HepG2 (cell line): ENCODE measurements around the gene SYS1. TPM values are rescaled to one million over a fixed set of nuclear protein-coding genes. Genes with fewer than 3 reads are reported as not detected.

ENCODE experiments used
- AHR ChIP-seq: IDR thresholded peaks from 2 replicates; pipeline ENCODE4 v1.6.1; 2018; ENCODE audit warnings: missing genetic modification reagents, missing compliant biosample characterization
- ASH2L ChIP-seq: fragments of 300-600, 200-600 bp; sonication (generic); IDR thresholded peaks from 2 replicates; pipeline ENCODE4 v1.7.0; 2017; ENCODE audit warnings: low read depth, mild to moderate bottlenecking, moderate library complexity, mixed read lengths, low read length; ENCODE audit not compliant: insufficient read length
- GABPB1 ChIP-seq: IDR thresholded peaks from 2 replicates; pipeline ENCODE4 v1.6.1; 2016; ENCODE audit warnings: mild to moderate bottlenecking, missing genetic modification reagents, moderate library complexity, missing compliant biosample characterization
- HOXA3 ChIP-seq: sonication (generic); formaldehyde crosslinking; IDR thresholded peaks from 2 replicates; pipeline ENCODE4 v1.5.0; 2020; ENCODE audit warnings: missing genetic modification reagents
- JARID2 ChIP-seq: sonication (generic); formaldehyde crosslinking; IDR thresholded peaks from 2 replicates; pipeline ENCODE4 v1.8.1; 2023; ENCODE audit warnings: missing genetic modification reagents, inconsistent platforms; ENCODE audit not compliant: insufficient replicate concordance
- KLF13 ChIP-seq: sonication (generic); formaldehyde crosslinking; IDR thresholded peaks from 2 replicates; pipeline ENCODE4 v1.4.0; 2020; ENCODE audit warnings: mild to moderate bottlenecking, missing genetic modification reagents
- NR2F1 ChIP-seq, 2 experiments: fragments of 450-650 bp in 1 of 2; formaldehyde crosslinking in 1 of 2; IDR thresholded peaks; 2 replicates each; pipeline versions ENCODE4 v1.5.0 to v1.6.1; 2016 to 2020; ENCODE audit warnings: mild to moderate bottlenecking in 1 of 2, missing compliant biosample characterization in 1 of 2, missing genetic modification reagents in 1 of 2, moderate library complexity in 1 of 2
- NR3C1 ChIP-seq: sonication (generic); formaldehyde crosslinking; IDR thresholded peaks from 2 replicates; pipeline ENCODE4 v1.4.0; 2020; ENCODE audit warnings: missing genetic modification reagents
- PPARG ChIP-seq: conservative IDR thresholded peaks from 2 replicates; pipeline ENCODE4 v1.6.1; 2016; ENCODE audit warnings: missing biosample characterization, missing genetic modification reagents
- RERE ChIP-seq: IDR thresholded peaks from 2 replicates; pipeline ENCODE4 v1.6.1; 2016; ENCODE audit warnings: low read depth, missing genetic modification reagents, missing compliant biosample characterization
- RXRB ChIP-seq: IDR thresholded peaks from 2 replicates; pipeline ENCODE4 v1.6.1; 2016; ENCODE audit warnings: borderline replicate concordance, missing genetic modification reagents, missing compliant biosample characterization
- SNRNP70 ChIP-seq: fragments of 200-400 bp; formaldehyde crosslinking; IDR thresholded peaks from 2 replicates; pipeline ENCODE4 v1.6.1; 2017; ENCODE audit warnings: mild to moderate bottlenecking, low read depth, low read length, moderate library complexity
- SP2 ChIP-seq: sonication (generic); formaldehyde crosslinking; IDR thresholded peaks from 2 replicates; pipeline ENCODE4 v1.5.1; 2020; ENCODE audit warnings: mild to moderate bottlenecking, missing genetic modification reagents
- YY1 ChIP-seq: IDR thresholded peaks from 2 replicates; pipeline ENCODE4 v1.6.1; 2011; ENCODE audit warnings: low read length, low read depth, moderate library complexity, mild to moderate bottlenecking; ENCODE audit not compliant: insufficient read depth, insufficient replicate concordance
- ZFAT ChIP-seq: sonication (generic); formaldehyde crosslinking; conservative IDR thresholded peaks from 2 replicates; pipeline ENCODE4 v1.8.1; 2023; ENCODE audit warnings: missing genetic modification reagents, inconsistent platforms
- ZFP82 ChIP-seq: sonication (generic); formaldehyde crosslinking; IDR thresholded peaks from 2 replicates; pipeline ENCODE4 v1.5.1; 2020; ENCODE audit warnings: mild to moderate bottlenecking, missing genetic modification reagents, borderline replicate concordance
- ZNF367 ChIP-seq: sonication (generic); formaldehyde crosslinking; IDR thresholded peaks from 2 replicates; pipeline ENCODE4 v1.4.0; 2020; ENCODE audit warnings: missing genetic modification reagents, borderline replicate concordance
- ZNF563 ChIP-seq: sonication (generic); formaldehyde crosslinking; IDR thresholded peaks from 2 replicates; pipeline ENCODE4 v1.8.0; 2022; ENCODE audit warnings: mild to moderate bottlenecking, moderate library complexity, missing genetic modification reagents
- ZNF652 ChIP-seq: IDR thresholded peaks from 2 replicates; pipeline ENCODE4 v1.6.1; 2016; ENCODE audit warnings: low read depth, borderline replicate concordance
- ZNF691 ChIP-seq: sonication (generic); formaldehyde crosslinking; IDR thresholded peaks from 2 replicates; pipeline ENCODE4 v1.4.0; 2020; ENCODE audit warnings: missing genetic modification reagents, low read depth, mild to moderate bottlenecking, borderline replicate concordance
- ZNF780A ChIP-seq: sonication (generic); formaldehyde crosslinking; IDR thresholded peaks from 2 replicates; pipeline ENCODE4 v1.8.0; 2022; ENCODE audit warnings: mild to moderate bottlenecking, missing genetic modification reagents, moderate library complexity
- ZSCAN20 ChIP-seq: sonication (generic); formaldehyde crosslinking; IDR thresholded peaks from 2 replicates; pipeline ENCODE4 v1.4.0; 2020; ENCODE audit warnings: missing genetic modification reagents, mild to moderate bottlenecking, borderline replicate concordance
- ZSCAN9 ChIP-seq: IDR thresholded peaks from 2 replicates; pipeline ENCODE4 v1.6.1; 2016; ENCODE audit warnings: borderline replicate concordance
- polyA plus RNA-seq, 8 experiments: library from polyadenylated mRNA; depleted of rRNA in 3 of 8; stranded (reverse) in 7 of 8; unstranded in 1 of 8; fragments of >200 nt; fragmentation: Illumina TruSeq in 4 of 8; extraction: Trizol in 4 of 8; gene quantifications; 2 replicates each; pipeline versions ENCODE4 v1.2.1 to v1.2.3, GENCODE V29; 2011 to 2016; ENCODE audit warnings: low read depth in 4 of 8, missing spikeins in 1 of 8, mixed read lengths in 1 of 8; ENCODE audit not compliant: insufficient read depth in 1 of 8
- total RNA-seq, 5 experiments: library from RNA; depleted of rRNA; stranded (reverse); fragments of >200 nt; fragmentation: Illumina TruSeq; extraction: Trizol; gene quantifications; 2 replicates each; pipeline ENCODE4 v1.2.3, GENCODE V29; 2016; ENCODE audit warnings: low read depth in 1 of 5

SYS1 gene
- total and polyA plus RNA-seq, 2 of the 13 experiments (the other 11 are each of a cell fraction or from before 2014, with no cell fraction given), result 38.3 to 65.6 TPM

GRCh38 chr20:45415822-45416637, 53.1 kb downstream of the SYS1 start, which contains the start of gene PIGT (continued):
- TF ChIP-seq ZNF691 (CRISPR knock-in tag) (peak; percentile 58; the same call in 1 of the 2 replicates), ASH2L (peak; percentile 98), ZNF367 (CRISPR knock-in tag) (peak; percentile 88), ZNF652 (CRISPR knock-in tag) (no peak), PPARG (0 out of 2 replicates have a peak, but pooled peaks have one; percentile 40), HOXA3 (CRISPR knock-in tag) (peak; percentile 98), RXRB (CRISPR knock-in tag) (peak; percentile 67), ZSCAN9 (CRISPR knock-in tag) (peak; percentile 92), ZFAT (CRISPR knock-in tag) (0 out of 2 replicates have a peak, but pooled peaks have one; percentile 55), RERE (CRISPR knock-in tag) (no peak), SNRNP70 (no peak), GABPB1 (CRISPR knock-in tag) (peak; percentile 99), NR2F1 (CRISPR knock-in tag; IDR thresholded peaks at IDR 0.05) (no peak), YY1 (peak; percentile 97), AHR (CRISPR knock-in tag) (peak; percentile 77; the same call in 1 of the 2 replicates), NR3C1 (no peak), ZNF563 (peak; percentile 92; the same call in 1 of the 2 replicates), SP2 (peak; percentile 92), JARID2 (CRISPR knock-in tag) (peak; percentile 77), ZFP82 (CRISPR knock-in tag) (peak; percentile 45; the same call in 1 of the 2 replicates), KLF13 (CRISPR knock-in tag) (peak; percentile 71; the same call in 1 of the 2 replicates), ZSCAN20 (peak; percentile 77), ZNF780A (CRISPR knock-in tag) (peak; percentile 85)
